ENCODE measurements around the gene KIF4A.

DNA sequence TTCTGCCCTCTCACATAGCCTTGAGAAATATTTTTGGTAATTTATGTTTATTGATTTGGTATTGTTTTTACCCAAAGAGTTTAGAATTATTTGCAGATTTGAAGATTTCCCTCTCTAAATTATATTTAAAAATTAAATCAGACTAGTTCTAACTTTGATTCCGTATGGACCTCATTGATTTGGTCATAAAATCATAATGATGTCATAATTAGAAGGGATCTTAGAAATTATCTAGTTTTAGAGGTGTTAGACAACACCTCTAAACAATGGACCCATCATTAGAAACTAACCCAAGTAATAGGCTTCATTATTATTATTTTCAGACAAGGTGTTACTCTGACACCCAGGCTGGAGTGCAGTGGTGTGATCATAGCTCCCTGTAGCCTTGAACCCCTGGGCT is 178.8 kb downstream of the KIF4A start:
- TF ChIP-seq, protein P1, sequence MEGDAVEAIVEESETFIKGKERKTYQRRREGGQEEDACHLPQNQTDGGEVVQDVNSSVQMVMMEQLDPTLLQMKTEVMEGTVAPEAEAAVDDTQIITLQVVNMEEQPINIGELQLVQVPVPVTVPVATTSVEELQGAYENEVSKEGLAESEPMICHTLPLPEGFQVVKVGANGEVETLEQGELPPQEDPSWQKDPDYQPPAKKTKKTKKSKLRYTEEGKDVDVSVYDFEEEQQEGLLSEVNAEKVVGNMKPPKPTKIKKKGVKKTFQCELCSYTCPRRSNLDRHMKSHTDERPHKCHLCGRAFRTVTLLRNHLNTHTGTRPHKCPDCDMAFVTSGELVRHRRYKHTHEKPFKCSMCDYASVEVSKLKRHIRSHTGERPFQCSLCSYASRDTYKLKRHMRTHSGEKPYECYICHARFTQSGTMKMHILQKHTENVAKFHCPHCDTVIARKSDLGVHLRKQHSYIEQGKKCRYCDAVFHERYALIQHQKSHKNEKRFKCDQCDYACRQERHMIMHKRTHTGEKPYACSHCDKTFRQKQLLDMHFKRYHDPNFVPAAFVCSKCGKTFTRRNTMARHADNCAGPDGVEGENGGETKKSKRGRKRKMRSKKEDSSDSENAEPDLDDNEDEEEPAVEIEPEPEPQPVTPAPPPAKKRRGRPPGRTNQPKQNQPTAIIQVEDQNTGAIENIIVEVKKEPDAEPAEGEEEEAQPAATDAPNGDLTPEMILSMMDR (conservative IDR thresholded peaks at IDR 0.05; ENCODE audit: low read depth, low read length): no peak
- TF ChIP-seq EZH2phosphoT487 (IDR thresholded peaks at IDR 0.05; ENCODE audit: borderline replicate concordance, low read length): no peak

All from PC-3 (cell line).